Stimulated activated effector memory CD8-positive, alpha-beta T cell treated with anti-CD3 and anti-CD28 coated beads, Interleukin-12 subunit alpha, Interleukin-12 subunit beta, amount 100 ng/mL, for 72 hours (primary cell): Measurements from ENCODE around the gene HGFAC.

Experiments
- ATAC-seq: fragments of 150-1000 bp; cut with Tn5 transposase; 2 replicates; pipeline ENCODE4 v1.10.0; 2021
- DNase-seq, 2 donors: peaks; one replicate each; pipeline ENCODE4 v3.0.0; 2021 to 2022; ENCODE audit warnings: low spot score in 2 of 2
- H3K27ac Mint-ChIP-seq: one replicate; pipeline ENCODE4 v1.8.0; 2022; ENCODE audit warnings: mild to moderate bottlenecking, mixed read lengths
- H3K36me3 Mint-ChIP-seq: one replicate; pipeline ENCODE4 v1.8.0; 2022; ENCODE audit warnings: mild to moderate bottlenecking, mixed read lengths
- H3K4me1 Mint-ChIP-seq: one replicate; pipeline ENCODE4 v1.8.0; 2022; ENCODE audit warnings: mixed read lengths
- H3K4me3 Mint-ChIP-seq: one replicate; pipeline ENCODE4 v1.8.0; 2022; ENCODE audit warnings: mild to moderate bottlenecking, mixed read lengths
- H3K9me3 Mint-ChIP-seq: one replicate; pipeline ENCODE4 v1.8.0; 2022; ENCODE audit warnings: mixed read lengths

HGFAC gene

GRCh38 chr4:3429651-3430050, 12.1 kb upstream of the HGFAC start:
- no peaks in the 10 kb centered on the region for H3K36me3 Mint-ChIP-seq
- no peaks in the 10 kb centered on the region for H3K9me3 Mint-ChIP-seq
- no peak overlapping the region for H3K4me3 Mint-ChIP-seq
- DNase-seq: no peak
- no peak overlapping the region for H3K27ac Mint-ChIP-seq
- no peaks in the 10 kb centered on the region for H3K4me1 Mint-ChIP-seq
- no peak for ATAC-seq

- no peak overlapping the region for H3K27ac Mint-ChIP-seq
- DNase-seq (no peak), ATAC-seq (no peak)
- no peaks in the 10 kb centered on the region for H3K4me1 Mint-ChIP-seq
- no peaks in the 10 kb centered on the region for H3K36me3 Mint-ChIP-seq
- H3K4me3 Mint-ChIP-seq: no peak overlapping the region
- H3K9me3 Mint-ChIP-seq: no peaks in the 10 kb centered on the region
Measured at GRCh38 chr4:3430524-3430923, 11.2 kb upstream of the HGFAC start.

- Mint-ChIP-seq H3K27ac (no peak overlapping the region), H3K9me3 (no peaks in the 10 kb centered on the region), H3K36me3 (no peaks in the 10 kb centered on the region), H3K4me3 (no peak overlapping the region), H3K4me1 (no peaks in the 10 kb centered on the region)
- ATAC-seq: no peak
- DNase-seq: no peak
Measured at GRCh38 chr4:3431446-3431993, 10.2 kb upstream of the HGFAC start.

GRCh38 chr4:3432381-3432790, 9.4 kb upstream of the HGFAC start:
- no peaks in the 10 kb centered on the region for H3K36me3 Mint-ChIP-seq
- H3K27ac Mint-ChIP-seq: no peak overlapping the region
- no peaks in the 10 kb centered on the region for H3K4me1 Mint-ChIP-seq
- H3K4me3 Mint-ChIP-seq: no peak overlapping the region
- no peak for DNase-seq
- ATAC-seq: no peak
- H3K9me3 Mint-ChIP-seq: no peaks in the 10 kb centered on the region

- Mint-ChIP-seq H3K36me3 (no peaks in the 10 kb centered on the region), H3K9me3 (no peaks in the 10 kb centered on the region), H3K27ac (peak overlapping the region; percentile 24), H3K4me1 (no peaks in the 10 kb centered on the region), H3K4me3 (no peak overlapping the region)
- ATAC-seq (no peak), DNase-seq (no peak)
Measured at GRCh38 chr4:3433138-3433869, 8.5 kb upstream of the HGFAC start.

GRCh38 chr4:3434881-3435685, 6.7 kb upstream of the HGFAC start:
- Mint-ChIP-seq H3K9me3 (no peaks in the 10 kb centered on the region), H3K4me1 (no peaks in the 10 kb centered on the region), H3K36me3 (no peaks in the 10 kb centered on the region), H3K4me3 (no peak overlapping the region), H3K27ac (no peak overlapping the region)
- DNase-seq (no peak), ATAC-seq (no peak)

GRCh38 chr4:3435686-3435956, 6.1 kb upstream of the HGFAC start:
- Mint-ChIP-seq H3K9me3 (no peaks in the 10 kb centered on the region), H3K27ac (peak overlapping the region; percentile 17), H3K36me3 (no peaks in the 10 kb centered on the region), H3K4me1 (no peaks in the 10 kb centered on the region), H3K4me3 (no peak overlapping the region)
- ATAC-seq (no peak), DNase-seq (no peak)

GRCh38 chr4:3436048-3436797, 5.5 kb upstream of the HGFAC start:
- DNase-seq (no peak), ATAC-seq (no peak)
- Mint-ChIP-seq H3K4me3 (no peak overlapping the region), H3K36me3 (no peaks in the 10 kb centered on the region), H3K4me1 (no peaks in the 10 kb centered on the region), H3K9me3 (no peaks in the 10 kb centered on the region), H3K27ac (peak overlapping the region; percentile 17)

GRCh38 chr4:3436798-3437581, 4.8 kb upstream of the HGFAC start:
- Mint-ChIP-seq H3K9me3 (no peaks in the 10 kb centered on the region), H3K4me1 (no peaks in the 10 kb centered on the region), H3K27ac (peak overlapping the region; percentile 29), H3K36me3 (no peaks in the 10 kb centered on the region), H3K4me3 (no peak overlapping the region)
- ATAC-seq: peak; percentile 71
- no peak for DNase-seq

- Mint-ChIP-seq H3K27ac (peak overlapping the region; percentile 29), H3K9me3 (no peaks in the 10 kb centered on the region), H3K4me1 (no peaks in the 10 kb centered on the region), H3K4me3 (no peak overlapping the region), H3K36me3 (no peaks in the 10 kb centered on the region)
- ATAC-seq (no peak), DNase-seq (no peak)
Measured at GRCh38 chr4:3437582-3437936, 4.2 kb upstream of the HGFAC start.

GRCh38 chr4:3437998-3438846, 3.5 kb upstream of the HGFAC start:
- no peak for ATAC-seq
- no peak for DNase-seq
- H3K4me3 Mint-ChIP-seq: no peak overlapping the region
- no peaks in the 10 kb centered on the region for H3K4me1 Mint-ChIP-seq
- peak overlapping the region; percentile 29 for H3K27ac Mint-ChIP-seq
- no peaks in the 10 kb centered on the region for H3K9me3 Mint-ChIP-seq
- no peaks in the 10 kb centered on the region for H3K36me3 Mint-ChIP-seq

GRCh38 chr4:3438847-3439180, 3.0 kb upstream of the HGFAC start:
- ATAC-seq (no peak), DNase-seq (no peak)
- Mint-ChIP-seq H3K4me1 (no peaks in the 10 kb centered on the region), H3K4me3 (no peak overlapping the region), H3K27ac (no peak overlapping the region), H3K9me3 (no peaks in the 10 kb centered on the region), H3K36me3 (no peaks in the 10 kb centered on the region)

GRCh38 chr4:3439391-3439790, 2.4 kb upstream of the HGFAC start:
- Mint-ChIP-seq H3K36me3 (no peaks in the 10 kb centered on the region), H3K4me1 (no peaks in the 10 kb centered on the region), H3K27ac (no peak overlapping the region), H3K4me3 (no peak overlapping the region), H3K9me3 (no peaks in the 10 kb centered on the region)
- DNase-seq: no peak
- ATAC-seq: no peak

GRCh38 chr4:3440011-3440410, 1.8 kb upstream of the HGFAC start:
- H3K9me3 Mint-ChIP-seq: no peaks in the 10 kb centered on the region
- H3K27ac Mint-ChIP-seq: no peak overlapping the region
- no peak for ATAC-seq
- H3K4me1 Mint-ChIP-seq: no peaks in the 10 kb centered on the region
- H3K4me3 Mint-ChIP-seq: no peak overlapping the region
- DNase-seq: no peak
- H3K36me3 Mint-ChIP-seq: no peaks in the 10 kb centered on the region
